ENCODE results near the gene AK5.

DNA sequence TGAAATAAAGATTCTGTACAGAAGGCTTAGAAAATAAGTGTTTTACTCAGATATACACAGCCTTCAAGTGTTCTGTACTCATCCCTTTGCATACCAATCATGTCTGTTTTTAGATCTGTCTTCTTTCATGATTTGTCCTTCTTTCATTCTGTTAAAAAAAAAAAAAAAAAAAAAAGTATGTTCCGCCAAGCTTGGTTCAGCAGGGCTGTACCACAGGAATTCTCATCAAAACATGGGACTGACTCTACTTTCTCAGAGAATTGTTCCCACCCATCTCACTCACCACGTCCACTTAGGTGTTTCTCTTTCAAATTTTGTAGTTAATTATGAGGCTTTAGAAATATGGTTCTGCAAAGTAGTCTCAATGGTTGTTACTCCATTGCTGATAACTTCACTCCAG is 119.0 kb downstream of the AK5 start:
- TF ChIP-seq, protein P1, sequence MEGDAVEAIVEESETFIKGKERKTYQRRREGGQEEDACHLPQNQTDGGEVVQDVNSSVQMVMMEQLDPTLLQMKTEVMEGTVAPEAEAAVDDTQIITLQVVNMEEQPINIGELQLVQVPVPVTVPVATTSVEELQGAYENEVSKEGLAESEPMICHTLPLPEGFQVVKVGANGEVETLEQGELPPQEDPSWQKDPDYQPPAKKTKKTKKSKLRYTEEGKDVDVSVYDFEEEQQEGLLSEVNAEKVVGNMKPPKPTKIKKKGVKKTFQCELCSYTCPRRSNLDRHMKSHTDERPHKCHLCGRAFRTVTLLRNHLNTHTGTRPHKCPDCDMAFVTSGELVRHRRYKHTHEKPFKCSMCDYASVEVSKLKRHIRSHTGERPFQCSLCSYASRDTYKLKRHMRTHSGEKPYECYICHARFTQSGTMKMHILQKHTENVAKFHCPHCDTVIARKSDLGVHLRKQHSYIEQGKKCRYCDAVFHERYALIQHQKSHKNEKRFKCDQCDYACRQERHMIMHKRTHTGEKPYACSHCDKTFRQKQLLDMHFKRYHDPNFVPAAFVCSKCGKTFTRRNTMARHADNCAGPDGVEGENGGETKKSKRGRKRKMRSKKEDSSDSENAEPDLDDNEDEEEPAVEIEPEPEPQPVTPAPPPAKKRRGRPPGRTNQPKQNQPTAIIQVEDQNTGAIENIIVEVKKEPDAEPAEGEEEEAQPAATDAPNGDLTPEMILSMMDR (conservative IDR thresholded peaks at IDR 0.05; ENCODE audit: low read depth, low read length) = no peak
- no peak for TF ChIP-seq POLR2A (IDR thresholded peaks at IDR 0.05; ENCODE audit: low read depth, low read length)
- TF ChIP-seq, protein P2, sequence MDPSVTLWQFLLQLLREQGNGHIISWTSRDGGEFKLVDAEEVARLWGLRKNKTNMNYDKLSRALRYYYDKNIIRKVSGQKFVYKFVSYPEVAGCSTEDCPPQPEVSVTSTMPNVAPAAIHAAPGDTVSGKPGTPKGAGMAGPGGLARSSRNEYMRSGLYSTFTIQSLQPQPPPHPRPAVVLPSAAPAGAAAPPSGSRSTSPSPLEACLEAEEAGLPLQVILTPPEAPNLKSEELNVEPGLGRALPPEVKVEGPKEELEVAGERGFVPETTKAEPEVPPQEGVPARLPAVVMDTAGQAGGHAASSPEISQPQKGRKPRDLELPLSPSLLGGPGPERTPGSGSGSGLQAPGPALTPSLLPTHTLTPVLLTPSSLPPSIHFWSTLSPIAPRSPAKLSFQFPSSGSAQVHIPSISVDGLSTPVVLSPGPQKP (IDR thresholded peaks at IDR 0.05; ENCODE audit: borderline replicate concordance, low read depth, low read length) = no peak
- no peak for TF ChIP-seq RFX5 (IDR thresholded peaks at IDR 0.05; ENCODE audit: low read depth, low read length)
- no peak for TF ChIP-seq SMC3 (IDR thresholded peaks at IDR 0.05; ENCODE audit: low read depth, low read length)
